ENCODE results near the gene SLC7A1. TPM values are rescaled to one million over a fixed set of nuclear protein-coding genes. Genes with fewer than 3 reads are reported as not detected.

SLC7A1 gene
- total and polyA plus RNA-seq, 10 donors, result 2.2 to 53.8 (median 20.6) TPM

GRCh38 chr13:29494520-29494919 lies 101.0 kb downstream of the SLC7A1 start:
- H3K9me3 ChIP-seq, result no peaks in the 10 kb centered on the region
- peak overlapping the region in 1 of 8 donors; percentile 4 for H3K27ac ChIP-seq
- 80 to 88% (median 85%) methylated on average over 8 of the region's 8 CpGs for WGBS, 5 donors
- TF ChIP-seq POLR2AphosphoS5 (IDR thresholded peaks at IDR 0.05) (no peak), CTCF (IDR thresholded peaks at IDR 0.05 in 8 of 11, conservative IDR thresholded peaks at IDR 0.05 in 3 of 11) (no peak), POLR2A (IDR thresholded peaks at IDR 0.05) (no peak)
- intact Hi-C loops (cut with DNase I; ENCODE audit: low total_unique reads), result no loop called here
- H3K4me1 ChIP-seq, result peaks cover 10 to 36% (median 22%) of the 10 kb centered on the region in 6 donors
- H3K4me3 ChIP-seq, result no peak overlapping the region
- peak; percentile 77 for DNase-seq
- H3K27me3 ChIP-seq (replicated peaks in 1 of 7), result peaks cover 0 to 3% (median 0%) of the 10 kb centered on the region in 7 donors
- H3K36me3 ChIP-seq, result no peaks in the 10 kb centered on the region

- H3K36me3 ChIP-seq, result no peaks in the 10 kb centered on the region
- H3K9me3 ChIP-seq, result no peaks in the 10 kb centered on the region
- TF ChIP-seq POLR2A (IDR thresholded peaks at IDR 0.05), result no peak
- TF ChIP-seq POLR2AphosphoS5 (IDR thresholded peaks at IDR 0.05), result no peak
- TF ChIP-seq CTCF (IDR thresholded peaks at IDR 0.05 in 8 of 11, conservative IDR thresholded peaks at IDR 0.05 in 3 of 11), result no peak
- H3K4me3 ChIP-seq, result no peak overlapping the region
- no peak for DNase-seq
- H3K27me3 ChIP-seq (replicated peaks in 1 of 7), result peaks cover 0 to 3% (median 0%) of the 10 kb centered on the region in 7 donors
- WGBS, 5 donors, result 79 to 89% (median 84%) methylated on average over 4 of the region's 4 CpGs
- intact Hi-C loops (cut with DNase I; ENCODE audit: low total_unique reads), result no loop called here
- peaks cover 10 to 36% (median 22%) of the 10 kb centered on the region in 6 donors for H3K4me1 ChIP-seq
- H3K27ac ChIP-seq, result no peak overlapping the region
Observed at GRCh38 chr13:29493796-29494195, 101.7 kb downstream of the SLC7A1 start.

- no peak overlapping the region for H3K27ac ChIP-seq
- intact Hi-C loops (cut with DNase I; ENCODE audit: low total_unique reads), result no loop called here
- WGBS, 5 donors, result 50 to 83% (median 50%) methylated on average over 2 of the region's 2 CpGs
- H3K4me3 ChIP-seq, result no peak overlapping the region
- TF ChIP-seq POLR2A (IDR thresholded peaks at IDR 0.05), result no peak
- no peak for TF ChIP-seq POLR2AphosphoS5 (IDR thresholded peaks at IDR 0.05)
- no peak for TF ChIP-seq CTCF (IDR thresholded peaks at IDR 0.05 in 8 of 11, conservative IDR thresholded peaks at IDR 0.05 in 3 of 11)
- no peak for DNase-seq
- H3K36me3 ChIP-seq, result no peaks in the 10 kb centered on the region
- peaks cover 0 to 9% (median 0%) of the 10 kb centered on the region in 7 donors for H3K27me3 ChIP-seq (replicated peaks in 1 of 7)
- peaks cover 3 to 20% (median 10%) of the 10 kb centered on the region in 6 donors for H3K4me1 ChIP-seq
- H3K9me3 ChIP-seq, result no peaks in the 10 kb centered on the region
Observed at GRCh38 chr13:29491248-29491647, 104.2 kb downstream of the SLC7A1 start.

- 88 to 97% (median 93%) methylated on average over 9 of the region's 9 CpGs for WGBS, 5 donors
- TF ChIP-seq POLR2AphosphoS5 (IDR thresholded peaks at IDR 0.05) (no peak), CTCF (IDR thresholded peaks at IDR 0.05 in 8 of 11, conservative IDR thresholded peaks at IDR 0.05 in 3 of 11) (no peak), POLR2A (IDR thresholded peaks at IDR 0.05) (no peak)
- intact Hi-C loops (cut with DNase I; ENCODE audit: low total_unique reads), result no loop called here
Observed at GRCh38 chr13:29490561-29490885, 105.0 kb downstream of the SLC7A1 start.

More at GRCh38 chr13:29490561-29490885, 105.0 kb downstream of the SLC7A1 start:
- Histone ChIP-seq H3K4me1 (peaks cover 0 to 13% (median 2%) of the 10 kb centered on the region in 6 donors), H3K4me3 (no peak overlapping the region), H3K27me3 (replicated peaks in 1 of 7) (peaks cover 0 to 9% (median 0%) of the 10 kb centered on the region in 7 donors), H3K36me3 (no peaks in the 10 kb centered on the region), H3K9me3 (no peaks in the 10 kb centered on the region), H3K27ac (no peak overlapping the region)
- DNase-seq, result peak; percentile 51

Measured in spleen (tissue), 11 donors.